Spleen (tissue), 7 donors: ENCODE results near the gene TRABD.

ENCODE experiments used
- CTCF ChIP-seq, 11 experiments: fragments of 200-600 bp in 7 of 11; fragments of 450-650 bp in 4 of 11; sonication (generic) in 4 of 11; IDR thresholded peaks in 8 of 11; conservative IDR thresholded peaks in 3 of 11; 1 replicate in 7 of 11; 2 replicates in 4 of 11; pipeline versions ENCODE4 v1.4.0 to v1.8.0; 2016 to 2021; ENCODE audit warnings: antibody characterized with exemption in 11 of 11, inconsistent platforms in 4 of 11, mild to moderate bottlenecking in 1 of 11
- POLR2A ChIP-seq, 3 donors: fragments of 450-650 bp; IDR thresholded peaks; one replicate each; pipeline ENCODE4 v1.5.1; 2017; ENCODE audit warnings: antibody characterized with exemption in 3 of 3, mild to moderate bottlenecking in 1 of 3
- donor health status: DM: no; HTN: no; CAD: no; lungs with moderate emphysema.
- donor health status: DM: no; HTN: no; CAD: no.
- donor health status: DM: no; HTN: no; CAD: no.

DNA sequence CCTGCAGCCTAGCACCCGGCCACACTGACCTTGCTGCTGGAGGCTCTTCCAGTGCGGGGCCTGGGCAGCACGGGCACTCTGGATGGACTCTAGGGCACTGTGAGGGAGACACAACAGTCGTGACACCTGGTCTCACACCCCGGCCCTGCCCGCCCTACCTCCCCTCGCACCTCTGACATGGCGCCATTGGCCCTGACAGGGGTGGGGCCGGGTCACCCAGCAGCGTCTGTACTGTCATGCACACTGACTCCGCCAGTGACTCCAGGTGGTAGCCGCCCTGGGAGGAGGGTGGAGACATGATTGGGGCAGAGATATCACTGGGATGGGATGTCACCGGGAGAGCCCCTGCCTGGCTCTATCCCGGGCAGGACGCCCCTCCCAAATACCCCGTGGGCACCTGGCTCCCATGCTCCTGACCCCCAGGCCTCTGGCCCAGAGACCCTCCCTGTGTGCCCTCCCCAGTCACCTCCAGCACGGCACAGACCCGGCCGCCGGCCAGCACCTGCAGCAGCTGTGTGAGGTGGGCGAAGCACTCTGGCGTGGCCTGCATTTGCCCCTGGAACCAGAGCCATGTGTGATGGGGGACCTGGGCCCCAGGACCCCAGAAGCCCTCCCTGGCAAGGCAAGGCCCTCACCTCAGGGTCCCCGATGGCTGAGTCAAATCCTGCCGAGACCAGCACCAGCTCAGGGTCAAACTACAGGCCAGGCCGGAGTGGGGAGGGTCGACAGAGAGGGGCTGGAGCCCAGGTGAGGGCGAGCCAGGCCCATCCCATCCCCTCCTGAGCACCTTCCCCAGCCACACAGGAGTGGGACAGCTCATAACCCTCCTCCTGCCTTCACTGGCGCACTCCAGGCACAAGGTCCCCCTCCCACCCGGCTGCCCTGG lies 62.7 kb downstream of the TRABD start:
- TF ChIP-seq CTCF (IDR thresholded peaks at IDR 0.05 in 8 of 11, conservative IDR thresholded peaks at IDR 0.05 in 3 of 11) (no peak), POLR2A (IDR thresholded peaks at IDR 0.05) (no peak)
